Adrenal gland (tissue), 5 donors: ENCODE measurements around the gene GLDC.

Experiments used
- CTCF ChIP-seq, 6 experiments: fragments of 450-650 bp in 4 of 6; fragments of 200-600 bp in 2 of 6; sonication (generic) in 1 of 6; IDR thresholded peaks; 1 replicate in 5 of 6; 2 replicates in 1 of 6; pipeline versions ENCODE4 v1.5.1 to v1.8.0; 2016 to 2021; ENCODE audit warnings: antibody characterized with exemption in 6 of 6, mild to moderate bottlenecking in 2 of 6, moderate library complexity in 1 of 6
- POLR2A ChIP-seq, 2 donors: fragments of 450-650 bp; IDR thresholded peaks; one replicate each; pipeline ENCODE4 v1.6.1; 2017; ENCODE audit warnings: antibody characterized with exemption in 2 of 2, mild to moderate bottlenecking in 2 of 2, moderate library complexity in 1 of 2
- donor health status: DM: no; HTN: no; CAD: no.

- no peak for TF ChIP-seq POLR2A (IDR thresholded peaks at IDR 0.05)
- TF ChIP-seq CTCF (IDR thresholded peaks at IDR 0.05) = no peak
Observed at GRCh38 chr9:6611865-6612264, 33.7 kb downstream of the GLDC start.
